Endothelial cell of umbilical vein (primary cell): ENCODE measurements around the gene DLGAP1. TPM values are rescaled to one million over a fixed set of nuclear protein-coding genes. Genes with fewer than 3 reads are reported as not detected.

Experiments used
- BruUV-seq: library from RNA; stranded (reverse); fragments of 400-500 nt; replicated peaks from 2 replicates; lab custom pipeline; 2021; lab: Mats Ljungman, UMichigan
- CTCF ChIA-PET: fragments of 300-600, 350-600 bp; sonication (Branson Sonifier 250); formaldehyde crosslinking; loops from one replicate; lab custom pipeline; 2021; ENCODE audit warnings: antibody characterized with exemption, inconsistent platforms; lab: Charles Lee
- POLR2A ChIA-PET: fragments of 300-600, 350-600 bp; sonication (Branson Sonifier 250); formaldehyde crosslinking; loops from one replicate; lab custom pipeline; 2021; ENCODE audit warnings: antibody characterized with exemption, inconsistent platforms; lab: Charles Lee
- DNase-seq: peaks from one replicate; pipeline ENCODE4 v3.0.0-alpha.2; 2011; ENCODE audit warnings: low read depth, low spot score
- FAIRE-seq: peaks from 2 replicates; lab custom pipeline; 2011; peaks lifted over from hg19 to GRCh38; lab: Jason Lieb, UNC
- H2AFZ ChIP-seq: 2 replicates; pipeline ENCODE4 v1.6.0; 2012; ENCODE audit warnings: low read depth, low read length, control low read depth, inconsistent platforms
- H3K27ac ChIP-seq: 2 replicates; pipeline ENCODE4 v1.5.1; 2011; ENCODE audit warnings: low read depth, mild to moderate bottlenecking, control low read depth, low read length, moderate library complexity; ENCODE audit not compliant: insufficient read depth
- H3K27me3 ChIP-seq, 2 experiments: 2 replicates each; pipeline versions ENCODE4 v1.6.0 to v1.6.1; 2011; ENCODE audit warnings: low read length in 2 of 2, mixed read lengths in 1 of 2; ENCODE audit not compliant: control insufficient read depth in 2 of 2, insufficient read depth in 2 of 2
- H3K36me3 ChIP-seq, 2 experiments: 2 replicates in 1 of 2; 3 replicates in 1 of 2; pipeline ENCODE4 v1.5.1; 2011; ENCODE audit warnings: low read length in 2 of 2, mild to moderate bottlenecking in 1 of 2, moderate library complexity in 1 of 2; ENCODE audit not compliant: control insufficient read depth in 2 of 2, insufficient read depth in 2 of 2; ENCODE audit errors: extremely low read depth in 1 of 2
- H3K4me1 ChIP-seq: 3 replicates; pipeline ENCODE4 v1.5.1; 2011; ENCODE audit warnings: mild to moderate bottlenecking, low read length; ENCODE audit not compliant: control insufficient read depth, insufficient read depth; ENCODE audit errors: extremely low read depth
- H3K4me2 ChIP-seq: 2 replicates; pipeline ENCODE4 v1.6.1; 2011; ENCODE audit warnings: low read length, control low read depth, mixed read lengths; ENCODE audit not compliant: insufficient read depth
- H3K4me3 ChIP-seq, 3 experiments: fragments of 200-600 bp in 1 of 3; sonication (generic), shearing (Covaris generic) in 1 of 3; replicated peaks in 1 of 3; 2 replicates each; pipeline ENCODE4 v1.5.1; 2011 to 2016; ENCODE audit warnings: control low read depth in 3 of 3, low read length in 3 of 3, mild to moderate bottlenecking in 2 of 3, inconsistent platforms in 1 of 3, low read depth in 1 of 3, moderate library complexity in 1 of 3; ENCODE audit not compliant: insufficient read depth in 1 of 3
- H3K79me2 ChIP-seq: 2 replicates; pipeline ENCODE4 v1.6.0; 2012; ENCODE audit warnings: low read length, inconsistent platforms; ENCODE audit not compliant: control insufficient read depth, insufficient read depth
- H3K9ac ChIP-seq: replicated peaks from 2 replicates; pipeline ENCODE3; 2011; ENCODE audit warnings: low read length, control low read depth; ENCODE audit not compliant: insufficient read depth; ENCODE audit errors: extremely low read depth
- H3K9me1 ChIP-seq: replicated peaks from 3 replicates; pipeline ENCODE4 v1.6.0; 2011; ENCODE audit warnings: mild to moderate bottlenecking, low read length; ENCODE audit not compliant: control insufficient read depth, insufficient read depth; ENCODE audit errors: extremely low read depth
- H3K9me3 ChIP-seq: replicated peaks from 2 replicates; pipeline ENCODE4 v1.5.1; 2012; ENCODE audit warnings: low read length, inconsistent platforms; ENCODE audit not compliant: control insufficient read depth, insufficient read depth
- H4K20me1 ChIP-seq: replicated peaks from 2 replicates; pipeline ENCODE3; 2011; ENCODE audit warnings: mild to moderate bottlenecking, low read length; ENCODE audit not compliant: control insufficient read depth, insufficient read depth; ENCODE audit errors: extremely low read depth
- EZH2 ChIP-seq: IDR thresholded peaks from 2 replicates; pipeline ENCODE4 v1.6.1; 2012; ENCODE audit warnings: borderline replicate concordance, low read depth, mild to moderate bottlenecking, moderate library complexity, low read length, inconsistent platforms; ENCODE audit not compliant: severe bottlenecking
- FOS ChIP-seq: IDR thresholded peaks from 2 replicates; pipeline ENCODE4 v1.6.1; 2011; ENCODE audit warnings: mild to moderate bottlenecking, low read length, moderate library complexity, borderline replicate concordance; ENCODE audit not compliant: insufficient read depth
- GATA2 ChIP-seq: IDR thresholded peaks from 2 replicates; pipeline ENCODE4 v1.7.0; 2011; ENCODE audit warnings: low read depth, mild to moderate bottlenecking, moderate library complexity, mixed read lengths, low read length; ENCODE audit not compliant: insufficient read length, insufficient read depth
- JUN ChIP-seq: IDR thresholded peaks from 2 replicates; pipeline ENCODE4 v1.6.1; 2011; ENCODE audit warnings: borderline replicate concordance, low read depth; ENCODE audit not compliant: insufficient read length, insufficient read depth
- MYC ChIP-seq: IDR thresholded peaks from one replicate; pipeline ENCODE4 v1.6.1; 2011; ENCODE audit warnings: mild to moderate bottlenecking, low read depth, low read length
- POLR2A ChIP-seq: IDR thresholded peaks from 2 replicates; pipeline ENCODE4 v1.6.1; 2012; ENCODE audit warnings: low read depth, mild to moderate bottlenecking, control low read depth, low read length
- POLR2AphosphoS5 ChIP-seq: IDR thresholded peaks from 2 replicates; pipeline ENCODE4 v1.6.1; 2012; ENCODE audit warnings: low read depth, mild to moderate bottlenecking, control low read depth, low read length, moderate library complexity; ENCODE audit not compliant: insufficient read depth
- dilution Hi-C: fragments of 300-500 bp; cut with MboI; formaldehyde crosslinking; loops from one replicate; pipeline ENCODE4 v1.15.0; 2019; ENCODE audit warnings: low sequenced_read_pairs; ENCODE audit not compliant: extremely low pct_ligation_motif_present
- intact Hi-C: fragments of 100-400 bp; cut with micrococcal nuclease; formaldehyde crosslinking; loops from one replicate; pipeline ENCODE4 v1.10.0; 2022
- polyA plus RNA-seq, 4 experiments: library from polyadenylated mRNA; depleted of rRNA in 3 of 4; stranded (reverse) in 3 of 4; unstranded in 1 of 4; fragments of >200 nt; gene quantifications; 2 replicates each; pipeline versions ENCODE4 v1.2.1 to v1.2.3, GENCODE V29; 2011 to 2012; ENCODE audit warnings: missing spikeins in 1 of 4
- total RNA-seq: library from RNA; stranded (reverse); gene quantifications from 2 replicates; pipeline ENCODE4 v1.2.3, GENCODE V29; 2021
- TF ChIP-seq, protein P1 (sequence below): IDR thresholded peaks from 2 replicates; pipeline ENCODE4 v1.6.1; 2011; ENCODE audit not compliant: insufficient read depth, insufficient read length
- TF ChIP-seq, protein P2 (sequence below), 2 donors: IDR thresholded peaks; 1 replicate in 1 of 2; 2 replicates in 1 of 2; pipeline ENCODE4 v1.5.1; 2011; ENCODE audit warnings: low read length in 2 of 2, mild to moderate bottlenecking in 2 of 2, moderate library complexity in 2 of 2, control low read depth in 1 of 2, inconsistent platforms in 1 of 2, low read depth in 1 of 2; ENCODE audit not compliant: insufficient read depth in 1 of 2; ENCODE audit errors: extremely low read depth in 1 of 2

DLGAP1 gene
- total and polyA plus RNA-seq, 2 donors (not counting 3 experiments of a cell fraction or from before 2014, with no cell fraction given) = 0.04 TPM; not detected in 1

DNA sequence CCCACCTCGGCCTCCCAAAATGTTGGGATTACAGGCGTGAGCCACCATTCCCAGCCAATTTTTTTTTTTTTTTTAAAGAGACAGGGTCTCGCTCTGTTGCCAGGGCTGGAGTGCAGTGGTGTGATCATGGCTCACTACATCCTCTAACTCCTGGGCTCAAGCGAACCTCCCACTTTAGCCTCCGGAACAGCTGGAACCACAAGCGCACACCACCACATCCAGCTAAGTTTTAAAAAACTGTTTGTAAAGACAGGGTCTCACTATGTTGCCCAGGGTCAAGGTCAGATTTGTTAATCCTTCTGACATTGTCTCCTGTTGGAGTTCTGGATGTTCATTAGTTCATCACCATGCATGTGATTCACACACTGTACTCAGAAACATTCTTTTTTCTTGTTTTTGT is 855.2 kb downstream of the DLGAP1 start:
- CTCF ChIA-PET = no interaction called here
- dilution Hi-C loops (no loop called here), intact Hi-C loops (loop anchor here (5.0 kb wide), 2 partner anchors 278 to 338 kb away; partner anchors contain the start of gene MYL12B)
- FAIRE-seq (no peak), DNase-seq (no peak)
- H2AFZ ChIP-seq = no peak overlapping the region
- POLR2A ChIA-PET = no interaction called here
- no peak overlapping the region for H3K27ac ChIP-seq
- H3K79me2 ChIP-seq = peaks cover 6% of the 10 kb centered on the region
- peaks cover 56% of the 10 kb centered on the region for H3K4me1 ChIP-seq
- no peaks in the 10 kb centered on the region for H3K27me3 ChIP-seq
- no peaks in the 10 kb centered on the region for H4K20me1 ChIP-seq
- no peaks in the 10 kb centered on the region for H3K9me3 ChIP-seq
- no peak overlapping the region for H3K4me3 ChIP-seq
- no peaks in the 10 kb centered on the region for H3K9me1 ChIP-seq
- H3K9ac ChIP-seq = no peak overlapping the region
- TF ChIP-seq POLR2A (no peak), POLR2AphosphoS5 (no peak), EZH2 (no peak), JUN (no peak), MYC (no peak)
- H3K36me3 ChIP-seq = no peaks in the 10 kb centered on the region
- no peak overlapping the region for H3K4me2 ChIP-seq
- BruUV-seq = no TSS peak

DNA sequence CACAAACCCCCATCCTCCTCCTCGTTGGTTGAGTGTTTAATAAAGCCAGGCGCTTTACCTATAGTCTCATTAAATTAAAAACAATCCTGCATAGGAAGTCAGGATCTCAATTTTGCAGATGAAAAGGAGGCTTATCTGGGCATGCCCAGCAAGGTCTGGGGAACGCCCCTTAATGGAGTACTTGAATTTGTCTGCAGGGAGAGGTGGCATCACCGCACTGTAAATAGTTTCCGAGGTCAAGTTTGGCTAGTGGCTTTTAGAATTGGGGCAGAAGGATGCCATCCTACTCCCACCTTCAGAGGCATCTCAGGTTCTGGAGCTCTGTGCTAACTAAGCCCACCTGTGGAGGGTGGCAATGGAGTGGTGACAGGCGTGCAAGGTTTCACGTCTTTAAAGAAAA is 855.9 kb downstream of the DLGAP1 start:
- H3K9me1 ChIP-seq = no peaks in the 10 kb centered on the region
- no peak overlapping the region for H3K4me2 ChIP-seq
- CTCF ChIA-PET = no interaction called here
- no TSS peak for BruUV-seq
- dilution Hi-C loops = no loop called here
- POLR2A ChIA-PET = no interaction called here
- H4K20me1 ChIP-seq = no peaks in the 10 kb centered on the region
- FAIRE-seq = no peak
- no peak overlapping the region for H3K4me3 ChIP-seq
- no peak overlapping the region for H3K27ac ChIP-seq
- H2AFZ ChIP-seq = no peak overlapping the region
- no peak for DNase-seq
- H3K27me3 ChIP-seq = no peaks in the 10 kb centered on the region
- H3K4me1 ChIP-seq = peaks cover 58% of the 10 kb centered on the region
- intact Hi-C loops = loop anchor here (5.0 kb wide), 2 partner anchors 277 to 337 kb away; partner anchors contain the start of gene MYL12B
- H3K79me2 ChIP-seq = peaks cover 3% of the 10 kb centered on the region
- H3K9me3 ChIP-seq = no peaks in the 10 kb centered on the region
- H3K9ac ChIP-seq = no peak overlapping the region
- no peaks in the 10 kb centered on the region for H3K36me3 ChIP-seq
- TF ChIP-seq JUN (no peak), GATA2 (no peak), POLR2A (no peak), POLR2AphosphoS5 (no peak), FOS (no peak), EZH2 (no peak), MYC (no peak)
- TF ChIP-seq, protein P1, sequence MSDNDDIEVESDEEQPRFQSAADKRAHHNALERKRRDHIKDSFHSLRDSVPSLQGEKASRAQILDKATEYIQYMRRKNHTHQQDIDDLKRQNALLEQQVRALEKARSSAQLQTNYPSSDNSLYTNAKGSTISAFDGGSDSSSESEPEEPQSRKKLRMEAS = no peak
- TF ChIP-seq, protein P2, sequence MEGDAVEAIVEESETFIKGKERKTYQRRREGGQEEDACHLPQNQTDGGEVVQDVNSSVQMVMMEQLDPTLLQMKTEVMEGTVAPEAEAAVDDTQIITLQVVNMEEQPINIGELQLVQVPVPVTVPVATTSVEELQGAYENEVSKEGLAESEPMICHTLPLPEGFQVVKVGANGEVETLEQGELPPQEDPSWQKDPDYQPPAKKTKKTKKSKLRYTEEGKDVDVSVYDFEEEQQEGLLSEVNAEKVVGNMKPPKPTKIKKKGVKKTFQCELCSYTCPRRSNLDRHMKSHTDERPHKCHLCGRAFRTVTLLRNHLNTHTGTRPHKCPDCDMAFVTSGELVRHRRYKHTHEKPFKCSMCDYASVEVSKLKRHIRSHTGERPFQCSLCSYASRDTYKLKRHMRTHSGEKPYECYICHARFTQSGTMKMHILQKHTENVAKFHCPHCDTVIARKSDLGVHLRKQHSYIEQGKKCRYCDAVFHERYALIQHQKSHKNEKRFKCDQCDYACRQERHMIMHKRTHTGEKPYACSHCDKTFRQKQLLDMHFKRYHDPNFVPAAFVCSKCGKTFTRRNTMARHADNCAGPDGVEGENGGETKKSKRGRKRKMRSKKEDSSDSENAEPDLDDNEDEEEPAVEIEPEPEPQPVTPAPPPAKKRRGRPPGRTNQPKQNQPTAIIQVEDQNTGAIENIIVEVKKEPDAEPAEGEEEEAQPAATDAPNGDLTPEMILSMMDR (IDR thresholded peaks at IDR 0.05; ENCODE audit: extremely low read depth in 1 of 2, insufficient read depth in 1 of 2, low read depth in 1 of 2, low read length in 2 of 2) = no peak
